T-helper 17 cell (primary cell): ENCODE results near the gene MYF5. TPM values are rescaled to one million over a fixed set of nuclear protein-coding genes. Genes with fewer than 3 reads are reported as not detected.

Experiments used
- ATAC-seq: fragments of 150-1000 bp; cut with Tn5 transposase; 2 replicates; pipeline ENCODE4 v1.10.0; 2021; ENCODE audit warnings: mild to moderate bottlenecking, moderate library complexity
- DNase-seq, 3 donors: peaks; one replicate each; pipeline versions ENCODE4 v3.0.0 to v3.0.0-alpha.2; 2020 to 2021
- H3K9me3 ChIP-seq: one replicate; pipeline ENCODE4 v1.7.0; 2013; ENCODE audit warnings: low read length, mild to moderate bottlenecking; ENCODE audit not compliant: control insufficient read depth, poor library complexity, severe bottlenecking
- H3K27ac Mint-ChIP-seq: one replicate; pipeline ENCODE4 v1.8.0; 2022; ENCODE audit warnings: mild to moderate bottlenecking, moderate library complexity, mixed read lengths
- H3K27me3 Mint-ChIP-seq: one replicate; pipeline ENCODE4 v1.8.0; 2022; ENCODE audit warnings: mixed read lengths
- H3K36me3 Mint-ChIP-seq: one replicate; pipeline ENCODE4 v1.8.0; 2022; ENCODE audit warnings: low read depth, mixed read lengths
- H3K4me1 Mint-ChIP-seq: one replicate; pipeline ENCODE4 v1.8.0; 2022; ENCODE audit warnings: mild to moderate bottlenecking, mixed read lengths
- H3K4me3 Mint-ChIP-seq: one replicate; pipeline ENCODE4 v1.8.0; 2022; ENCODE audit warnings: mild to moderate bottlenecking, moderate library complexity, mixed read lengths
- total RNA-seq, 4 donors: library from RNA in 2 of 4; stranded (reverse) in 2 of 4; gene quantifications; one replicate each; pipeline ENCODE4 v1.2.3 and lab custom pipeline; 2022 to 2026

Gene MYF5
- total RNA-seq, 2 donors from 2014 or later = not detected

GRCh38 chr12:80710727-80711449 lies 5.8 kb upstream of the MYF5 start:
- DNase-seq (no peak), ATAC-seq (no peak)
- Mint-ChIP-seq H3K27ac (no peak overlapping the region), H3K4me1 (no peaks in the 10 kb centered on the region), H3K4me3 (no peak overlapping the region), H3K27me3 (peaks cover 42% of the 10 kb centered on the region), H3K36me3 (peaks cover 2% of the 10 kb centered on the region)
- no peaks in the 10 kb centered on the region for H3K9me3 ChIP-seq

- no peaks in the 10 kb centered on the region for H3K9me3 ChIP-seq
- no peak overlapping the region for H3K4me3 Mint-ChIP-seq
- no peak for DNase-seq
- H3K27me3 Mint-ChIP-seq = peaks cover 39% of the 10 kb centered on the region
- H3K27ac Mint-ChIP-seq = no peak overlapping the region
- no peak for ATAC-seq
- peaks cover 2% of the 10 kb centered on the region for H3K36me3 Mint-ChIP-seq
- H3K4me1 Mint-ChIP-seq = no peaks in the 10 kb centered on the region
Observed at GRCh38 chr12:80711866-80712265, 4.8 kb upstream of the MYF5 start.

GRCh38 chr12:80712866-80713265 lies 3.8 kb upstream of the MYF5 start:
- Mint-ChIP-seq H3K36me3 (no peaks in the 10 kb centered on the region), H3K27me3 (peaks cover 30% of the 10 kb centered on the region), H3K4me3 (no peak overlapping the region)

GRCh38 chr12:80713419-80713818 lies 3.3 kb upstream of the MYF5 start:
- no peaks in the 10 kb centered on the region for H3K9me3 ChIP-seq
- Mint-ChIP-seq H3K4me3 (no peak overlapping the region), H3K27ac (no peak overlapping the region), H3K36me3 (no peaks in the 10 kb centered on the region), H3K27me3 (peaks cover 29% of the 10 kb centered on the region), H3K4me1 (no peaks in the 10 kb centered on the region)
- ATAC-seq = no peak
- DNase-seq = no peak

More at GRCh38 chr12:80712866-80713265, 3.8 kb upstream of the MYF5 start:
- ATAC-seq = no peak
- no peak for DNase-seq
- Mint-ChIP-seq H3K27ac (no peak overlapping the region), H3K4me1 (no peaks in the 10 kb centered on the region)
- H3K9me3 ChIP-seq = no peaks in the 10 kb centered on the region

- H3K9me3 ChIP-seq = no peaks in the 10 kb centered on the region
- Mint-ChIP-seq H3K4me3 (no peak overlapping the region), H3K27me3 (peaks cover 23% of the 10 kb centered on the region), H3K36me3 (no peaks in the 10 kb centered on the region), H3K27ac (no peak overlapping the region), H3K4me1 (no peaks in the 10 kb centered on the region)
- no peak for DNase-seq
- no peak for ATAC-seq
Observed at GRCh38 chr12:80714055-80714454, 2.7 kb upstream of the MYF5 start.

- no peaks in the 10 kb centered on the region for H3K36me3 Mint-ChIP-seq
- peaks cover 22% of the 10 kb centered on the region for H3K27me3 Mint-ChIP-seq
- H3K27ac Mint-ChIP-seq = no peak overlapping the region
- no peak for ATAC-seq
- no peaks in the 10 kb centered on the region for H3K9me3 ChIP-seq
- DNase-seq = no peak
- no peak overlapping the region for H3K4me3 Mint-ChIP-seq
- H3K4me1 Mint-ChIP-seq = no peaks in the 10 kb centered on the region
Observed at GRCh38 chr12:80714846-80715245, 1.9 kb upstream of the MYF5 start.

GRCh38 chr12:80715713-80716249 lies 931 bp upstream of the MYF5 start:
- Mint-ChIP-seq H3K4me1 (no peaks in the 10 kb centered on the region), H3K4me3 (no peak overlapping the region), H3K36me3 (no peaks in the 10 kb centered on the region), H3K27me3 (peaks cover 15% of the 10 kb centered on the region), H3K27ac (no peak overlapping the region)
- no peak for DNase-seq
- no peak for ATAC-seq
- no peaks in the 10 kb centered on the region for H3K9me3 ChIP-seq

GRCh38 chr12:80717856-80718255 lies 1.1 kb downstream of the MYF5 start:
- Mint-ChIP-seq H3K4me1 (no peaks in the 10 kb centered on the region), H3K27me3 (peaks cover 15% of the 10 kb centered on the region), H3K4me3 (no peak overlapping the region), H3K27ac (no peak overlapping the region), H3K36me3 (no peaks in the 10 kb centered on the region)
- no peak for DNase-seq
- no peak for ATAC-seq
- no peaks in the 10 kb centered on the region for H3K9me3 ChIP-seq

GRCh38 chr12:80720516-80720915 lies 3.8 kb downstream of the MYF5 start:
- Mint-ChIP-seq H3K4me1 (no peaks in the 10 kb centered on the region), H3K27me3 (no peaks in the 10 kb centered on the region), H3K36me3 (no peaks in the 10 kb centered on the region), H3K27ac (no peak overlapping the region), H3K4me3 (no peak overlapping the region)
- no peaks in the 10 kb centered on the region for H3K9me3 ChIP-seq
- ATAC-seq = no peak
- DNase-seq = no peak

GRCh38 chr12:80721326-80721725 lies 4.6 kb downstream of the MYF5 start:
- H3K36me3 Mint-ChIP-seq = no peaks in the 10 kb centered on the region
- DNase-seq = no peak
- no peak for ATAC-seq
- H3K27ac Mint-ChIP-seq = no peak overlapping the region
- no peaks in the 10 kb centered on the region for H3K4me1 Mint-ChIP-seq
- no peaks in the 10 kb centered on the region for H3K27me3 Mint-ChIP-seq
- H3K4me3 Mint-ChIP-seq = no peak overlapping the region
- H3K9me3 ChIP-seq = no peaks in the 10 kb centered on the region

GRCh38 chr12:80745851-80746505 lies 29.3 kb downstream of the MYF5 start:
- DNase-seq (no peak), ATAC-seq (no peak)
- Mint-ChIP-seq H3K27me3 (no peaks in the 10 kb centered on the region), H3K4me3 (no peak overlapping the region), H3K4me1 (no peaks in the 10 kb centered on the region), H3K27ac (no peak overlapping the region), H3K36me3 (no peaks in the 10 kb centered on the region)
- no peaks in the 10 kb centered on the region for H3K9me3 ChIP-seq

GRCh38 chr12:80747800-80748199 lies 31.1 kb downstream of the MYF5 start:
- Mint-ChIP-seq H3K27me3 (no peaks in the 10 kb centered on the region), H3K4me3 (no peak overlapping the region), H3K27ac (no peak overlapping the region), H3K36me3 (no peaks in the 10 kb centered on the region), H3K4me1 (no peaks in the 10 kb centered on the region)
- H3K9me3 ChIP-seq = no peaks in the 10 kb centered on the region
- no peak for ATAC-seq
- no peak for DNase-seq

- Mint-ChIP-seq H3K4me1 (no peaks in the 10 kb centered on the region), H3K27me3 (no peaks in the 10 kb centered on the region), H3K27ac (no peak overlapping the region), H3K36me3 (no peaks in the 10 kb centered on the region), H3K4me3 (no peak overlapping the region)
- no peaks in the 10 kb centered on the region for H3K9me3 ChIP-seq
- no peak for DNase-seq
- no peak for ATAC-seq
Observed at GRCh38 chr12:80749456-80749855, 32.7 kb downstream of the MYF5 start.

GRCh38 chr12:80752464-80752863 lies 35.8 kb downstream of the MYF5 start:
- Mint-ChIP-seq H3K27ac (no peak overlapping the region), H3K4me1 (no peaks in the 10 kb centered on the region), H3K4me3 (no peak overlapping the region), H3K27me3 (no peaks in the 10 kb centered on the region), H3K36me3 (no peaks in the 10 kb centered on the region)
- no peak for ATAC-seq
- DNase-seq = no peak
- no peaks in the 10 kb centered on the region for H3K9me3 ChIP-seq
